ENCODE data around the gene RAB5B.
"Not testable (repeated sequence)": the region's sequence is repeated elsewhere in the genome, so short reads cannot be mapped to it uniquely, and the experiment has no call there.

Gene RAB5B

DNA sequence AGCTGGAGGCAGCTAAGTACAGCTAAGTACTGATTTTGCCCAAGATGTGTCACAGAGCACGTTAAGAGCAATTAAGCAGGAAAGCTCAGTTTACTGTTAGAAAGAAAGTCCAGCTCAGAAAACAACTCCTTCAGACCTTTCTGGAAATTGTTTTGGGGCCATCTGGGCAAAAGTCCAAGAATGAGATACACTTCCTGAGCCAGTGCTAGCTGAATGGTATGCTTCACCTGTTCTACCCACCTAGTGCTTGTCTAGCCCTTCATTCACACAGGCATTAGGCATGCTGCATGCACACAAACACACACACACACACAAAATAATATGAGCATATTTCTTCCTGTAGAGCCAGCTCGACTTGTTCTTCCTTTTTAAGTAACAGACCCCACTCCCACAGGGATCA, 40.3 kb downstream of the RAB5B start:
- DNase-seq (ENCODE audit: low read depth): no peak

DNA sequence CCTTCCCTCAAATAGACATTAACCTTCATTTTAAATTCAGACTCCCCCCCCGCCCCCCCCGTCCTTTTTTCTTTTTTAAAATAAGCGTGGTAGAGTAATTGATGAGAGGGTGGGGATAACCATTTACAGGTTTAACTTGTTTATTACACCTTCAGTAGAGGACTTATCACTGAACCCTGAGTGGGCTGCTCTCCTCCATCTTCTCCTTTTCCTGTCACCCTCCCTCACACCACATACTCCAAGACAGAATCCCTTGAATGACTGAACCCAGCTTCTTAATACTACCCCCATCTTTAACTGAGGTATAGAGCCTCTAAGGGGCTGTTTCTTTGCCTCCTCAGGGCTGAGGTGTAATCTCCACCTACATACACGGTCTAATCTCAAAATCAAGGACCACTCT, 43.3 kb downstream of the RAB5B start:
- DNase-seq (ENCODE audit: low read depth): no peak

DNA sequence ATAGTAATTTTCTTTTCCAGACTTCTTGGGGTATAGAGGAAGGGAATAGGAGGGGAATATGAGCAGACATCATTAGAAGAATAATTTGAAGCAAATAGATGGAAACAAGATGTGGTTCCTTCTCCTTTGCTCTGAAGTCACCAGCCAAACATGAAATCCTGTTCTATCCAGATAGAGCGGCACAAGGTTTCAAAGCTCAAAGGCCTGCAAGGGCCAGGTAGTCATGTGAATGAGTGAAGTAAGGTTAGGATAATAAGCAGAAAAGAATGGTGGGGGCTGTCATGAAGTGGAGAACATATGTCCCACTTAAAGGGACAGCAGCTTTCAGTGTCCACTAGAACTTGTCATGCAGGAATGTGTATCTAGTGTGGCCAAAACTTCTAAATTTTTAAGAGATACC, 44.5 kb downstream of the RAB5B start:
- DNase-seq (ENCODE audit: low read depth): no peak

DNA sequence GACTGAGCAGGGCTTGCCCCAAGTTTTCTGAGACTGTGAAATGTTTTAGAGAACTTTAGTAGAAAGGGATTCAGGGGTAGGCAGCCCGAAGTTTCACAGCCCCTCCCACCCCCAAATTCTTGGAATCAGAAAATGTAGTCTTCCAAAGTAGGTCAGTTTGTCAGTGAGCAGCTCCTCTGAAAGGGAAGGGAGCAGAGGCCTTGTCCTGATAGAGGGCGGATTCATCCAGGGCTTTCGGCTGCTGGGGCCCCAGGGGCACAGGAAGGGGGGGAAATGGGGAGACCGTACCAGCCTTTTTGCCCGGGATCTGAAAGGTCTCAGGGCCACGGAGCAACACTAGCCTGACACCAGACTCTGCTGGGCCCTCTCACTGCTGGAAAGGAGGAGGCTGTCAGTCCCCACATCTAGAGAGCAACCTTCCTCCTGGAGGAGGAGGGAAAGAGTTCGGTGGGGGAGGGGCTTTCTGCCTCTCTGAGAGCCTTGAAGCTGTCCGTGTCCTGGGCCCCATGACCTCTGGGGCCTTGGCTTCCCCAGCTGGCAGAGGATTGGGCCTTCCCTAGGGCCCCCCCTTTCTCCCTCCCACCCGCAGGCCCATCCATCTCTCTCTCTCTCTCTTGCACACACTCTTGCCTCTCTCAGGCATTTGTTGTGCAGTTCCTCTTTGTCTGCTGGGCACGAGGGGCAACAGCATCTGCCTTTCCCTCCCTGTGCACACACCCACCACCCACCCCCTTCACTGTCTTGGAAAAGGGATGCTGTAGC, 46.7 kb downstream of the RAB5B start, which contains the start of gene IKZF4:
TSS of gene IKZF4 (plus strand) at position 621 of the 762 bp plus-strand sequence. CDS start 451 bp downstream, outside the sequence.
- no peak for DNase-seq (ENCODE audit: low read depth)

DNA sequence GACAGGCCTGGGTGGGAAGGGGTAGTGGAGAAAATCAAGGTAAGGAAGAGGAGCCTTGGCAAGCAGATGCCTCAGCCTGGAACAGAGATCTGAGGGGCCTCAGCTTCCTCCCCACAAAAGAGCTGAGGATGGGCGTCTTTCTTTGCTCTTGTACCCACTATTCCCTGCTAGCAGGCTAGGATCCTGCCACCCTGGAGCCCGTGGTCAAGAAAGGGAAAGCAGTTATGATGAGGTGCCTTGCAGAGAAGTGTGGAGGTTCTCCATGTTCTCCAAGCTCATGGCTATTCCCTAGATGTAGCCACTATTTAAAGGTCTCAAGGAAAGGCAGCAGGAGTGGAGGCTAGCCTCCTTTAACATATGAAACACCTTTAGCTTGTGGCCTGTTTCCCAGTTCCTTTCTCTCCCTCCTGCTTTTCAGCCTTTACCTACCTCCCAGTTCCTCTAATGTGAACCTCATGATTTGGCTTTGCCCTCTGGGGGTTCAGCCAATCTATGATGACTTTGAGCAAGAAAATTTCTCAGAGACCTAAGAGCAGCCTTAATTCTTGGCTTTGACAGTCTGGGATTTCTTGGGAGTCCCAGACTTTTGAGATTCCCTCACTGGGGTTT, 48.1 kb downstream of the RAB5B start:
- DNase-seq (ENCODE audit: low read depth): no peak

DNA sequence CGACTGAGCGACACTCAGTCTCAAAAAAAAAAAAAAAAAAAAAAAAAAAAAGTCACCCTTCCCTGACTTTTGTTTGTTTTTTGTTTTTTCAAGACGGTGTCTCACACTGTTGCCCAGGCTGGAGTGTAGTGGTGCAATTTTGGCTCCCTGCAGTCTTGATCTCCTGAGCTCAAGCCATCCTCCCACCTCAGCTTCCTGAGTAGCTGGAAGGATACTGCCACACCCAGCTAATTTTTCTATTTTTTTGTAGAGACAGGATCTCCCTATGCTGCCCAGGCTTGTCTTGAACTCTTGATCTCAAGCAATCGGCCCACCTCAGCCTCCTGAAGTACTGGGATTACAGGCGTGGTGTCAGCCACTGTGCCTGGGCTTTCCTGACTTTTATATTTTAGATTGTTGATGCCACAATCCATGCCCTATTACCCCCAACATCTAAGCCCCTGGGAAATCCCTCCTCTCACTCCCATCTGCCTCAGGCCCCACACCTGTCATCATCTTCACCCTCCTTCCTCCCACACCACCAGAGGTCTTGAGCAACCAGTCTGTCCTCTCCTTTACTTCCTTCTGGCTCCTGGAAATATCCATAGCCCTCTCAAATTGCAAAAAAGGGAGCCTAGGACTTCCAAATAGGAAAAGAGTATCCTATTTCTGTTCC, 54.8 kb downstream of the RAB5B start:
- DNase-seq (ENCODE audit: low read depth): no peak

DNA sequence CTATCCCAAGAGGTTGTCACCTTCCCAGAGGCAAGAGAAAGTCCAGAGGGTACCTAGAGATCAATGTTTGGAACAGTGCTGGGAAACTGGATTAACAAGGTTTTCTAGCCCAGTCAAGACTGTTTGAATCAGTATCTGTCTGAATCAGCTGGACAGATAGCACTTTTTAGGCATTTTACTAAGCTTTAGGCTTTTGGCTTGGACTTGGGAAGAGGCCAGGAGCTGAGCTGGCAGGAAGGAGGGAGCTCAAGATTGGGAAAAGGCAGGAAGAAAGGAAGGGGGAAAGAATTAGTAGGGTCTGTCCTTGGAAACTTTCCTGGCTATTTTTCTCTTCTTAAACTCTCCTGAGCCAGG, 55.3 kb downstream of the RAB5B start:
- DNase-seq (ENCODE audit: low read depth): no peak

DNA sequence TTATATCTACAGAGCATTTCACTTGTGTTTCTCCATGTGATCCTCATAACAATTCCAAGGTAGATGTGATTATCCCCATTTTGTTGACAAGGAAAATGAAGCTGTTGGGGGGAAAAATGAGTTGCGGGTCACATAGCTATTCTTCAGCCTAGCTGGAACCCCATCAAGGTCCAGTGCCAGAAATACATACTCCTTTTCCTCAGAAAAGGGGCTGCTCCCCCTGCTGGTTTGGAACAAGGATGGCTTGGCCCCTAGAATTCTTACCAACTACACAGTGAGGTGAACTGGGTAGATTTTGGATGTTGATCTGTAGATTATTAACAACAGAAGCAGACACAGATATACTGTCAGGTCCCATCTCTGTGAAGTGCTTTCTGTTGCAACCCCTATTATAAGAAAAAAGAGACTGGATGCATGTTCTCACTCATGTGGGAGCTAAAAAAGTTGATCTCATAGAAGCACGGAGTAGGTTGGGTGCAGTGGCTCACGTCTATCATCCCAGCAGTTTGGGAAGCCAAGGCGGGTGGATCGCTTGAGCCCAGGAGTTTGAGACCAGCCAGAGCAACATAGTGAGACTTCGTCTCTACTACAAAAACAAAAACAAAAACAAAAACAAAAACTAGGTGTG, 55.9 kb downstream of the RAB5B start:
- DNase-seq (ENCODE audit: low read depth): no peak

DNA sequence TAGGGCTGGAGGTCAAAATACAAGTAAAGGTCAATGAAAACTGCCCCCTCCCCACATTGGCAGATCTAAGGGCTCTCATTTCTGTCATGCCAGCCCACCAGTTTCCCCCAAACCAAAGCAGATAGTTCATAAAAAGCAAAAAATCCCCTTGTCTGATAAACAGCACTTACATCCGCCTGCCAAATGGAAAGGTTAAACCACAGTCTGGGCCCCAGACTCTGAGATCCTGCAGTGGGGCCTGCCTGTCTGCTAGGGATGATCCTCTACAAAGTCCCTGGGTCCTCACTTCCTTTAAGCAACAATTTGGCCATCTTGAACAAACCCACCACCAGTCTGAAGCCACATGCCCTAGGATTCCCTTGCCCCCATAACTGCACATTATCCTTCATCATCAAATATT, 58.1 kb downstream of the RAB5B start:
- no peak for DNase-seq (ENCODE audit: low read depth)

DNA sequence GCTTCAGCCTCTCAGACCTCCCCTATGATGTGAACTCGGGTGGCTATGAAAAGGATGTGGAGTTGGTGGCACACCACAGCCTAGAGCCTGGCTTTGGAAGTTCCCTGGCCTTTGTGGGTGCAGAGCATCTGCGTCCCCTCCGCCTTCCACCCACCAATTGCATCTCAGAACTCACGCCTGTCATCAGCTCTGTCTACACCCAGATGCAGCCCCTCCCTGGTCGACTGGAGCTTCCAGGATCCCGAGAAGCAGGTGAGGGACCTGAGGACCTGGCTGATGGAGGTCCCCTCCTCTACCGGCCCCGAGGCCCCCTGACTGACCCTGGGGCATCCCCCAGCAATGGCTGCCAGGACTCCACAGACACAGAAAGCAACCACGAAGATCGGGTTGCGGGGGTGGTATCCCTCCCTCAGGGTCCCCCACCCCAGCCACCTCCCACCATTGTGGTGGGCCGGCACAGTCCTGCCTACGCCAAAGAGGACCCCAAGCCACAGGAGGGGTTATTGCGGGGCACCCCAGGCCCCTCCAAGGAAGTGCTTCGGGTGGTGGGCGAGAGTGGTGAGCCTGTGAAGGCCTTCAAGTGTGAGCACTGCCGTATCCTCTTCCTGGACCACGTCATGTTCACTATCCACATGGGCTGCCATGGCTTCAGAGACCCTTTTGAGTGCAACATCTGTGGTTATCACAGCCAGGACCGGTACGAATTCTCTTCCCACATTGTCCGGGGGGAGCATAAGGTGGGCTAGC, 60.9 kb downstream of the RAB5B start:
- no peak for DNase-seq (ENCODE audit: low read depth)

DNA sequence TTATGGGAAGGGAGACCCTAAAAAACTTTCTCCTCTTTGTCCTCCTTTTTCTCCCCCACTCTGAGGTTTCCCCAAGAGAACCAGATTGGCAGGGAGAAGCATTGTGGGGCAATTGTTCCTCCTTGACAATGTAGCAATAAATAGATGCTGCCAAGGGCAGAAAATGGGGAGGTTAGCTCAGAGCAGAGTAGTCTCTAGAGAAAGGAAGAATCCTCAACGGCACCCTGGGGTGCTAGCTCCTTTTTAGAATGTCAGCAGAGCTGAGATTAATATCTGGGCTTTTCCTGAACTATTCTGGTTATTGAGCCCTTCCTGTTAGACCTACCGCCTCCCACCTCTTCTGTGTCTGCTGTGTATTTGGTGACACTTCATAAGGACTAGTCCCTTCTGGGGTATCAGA, 63.3 kb downstream of the RAB5B start:
- no peak for DNase-seq (ENCODE audit: low read depth)

DNA sequence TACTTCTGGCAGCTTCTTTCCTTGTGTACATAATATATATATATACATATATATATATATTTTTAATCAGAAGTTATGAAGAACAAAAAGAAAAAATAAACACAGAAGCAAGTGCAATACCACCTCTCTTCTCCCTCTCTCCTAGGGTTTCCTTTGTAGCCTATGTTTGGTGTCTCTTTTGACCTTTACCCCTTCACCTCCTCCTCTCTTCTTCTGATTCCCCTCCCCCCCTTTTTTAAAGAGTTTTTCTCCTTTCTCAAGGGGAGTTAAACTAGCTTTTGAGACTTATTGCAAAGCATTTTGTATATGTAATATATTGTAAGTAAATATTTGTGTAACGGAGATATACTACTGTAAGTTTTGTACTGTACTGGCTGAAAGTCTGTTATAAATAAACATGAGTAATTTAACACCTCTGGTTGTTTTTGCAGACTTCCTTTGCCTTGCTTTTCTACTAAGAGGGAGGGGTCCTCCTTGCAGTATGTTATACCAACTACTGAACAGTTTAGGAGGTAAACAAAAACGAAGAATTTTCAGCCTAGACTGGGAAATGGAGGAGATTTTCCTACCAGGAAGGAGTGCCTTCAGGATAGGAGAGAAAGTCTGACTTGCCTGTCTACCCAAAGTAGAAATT, 64.3 kb downstream of the RAB5B start:
- no peak for DNase-seq (ENCODE audit: low read depth)

DNA sequence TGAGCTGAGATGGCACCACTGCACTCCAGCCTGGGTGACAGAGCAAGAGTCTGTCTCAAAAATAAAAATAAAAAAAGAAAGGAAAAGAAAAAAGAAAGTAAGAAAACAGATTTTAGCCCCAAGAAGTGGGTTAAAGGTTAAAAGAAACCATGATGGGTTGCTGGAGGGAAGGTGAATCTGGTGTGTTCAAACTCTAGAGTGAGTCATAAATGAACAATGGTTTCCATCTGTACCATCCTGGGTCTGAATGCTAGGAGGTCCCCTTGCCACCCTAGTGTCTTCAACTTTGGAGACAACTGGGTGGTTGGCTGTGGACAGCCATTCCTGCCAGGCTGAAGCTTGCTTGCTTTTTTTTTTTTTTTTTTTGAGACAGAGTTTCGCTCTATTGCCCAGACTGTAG, 66.3 kb downstream of the RAB5B start:
- DNase-seq (ENCODE audit: low read depth): no peak

DNA sequence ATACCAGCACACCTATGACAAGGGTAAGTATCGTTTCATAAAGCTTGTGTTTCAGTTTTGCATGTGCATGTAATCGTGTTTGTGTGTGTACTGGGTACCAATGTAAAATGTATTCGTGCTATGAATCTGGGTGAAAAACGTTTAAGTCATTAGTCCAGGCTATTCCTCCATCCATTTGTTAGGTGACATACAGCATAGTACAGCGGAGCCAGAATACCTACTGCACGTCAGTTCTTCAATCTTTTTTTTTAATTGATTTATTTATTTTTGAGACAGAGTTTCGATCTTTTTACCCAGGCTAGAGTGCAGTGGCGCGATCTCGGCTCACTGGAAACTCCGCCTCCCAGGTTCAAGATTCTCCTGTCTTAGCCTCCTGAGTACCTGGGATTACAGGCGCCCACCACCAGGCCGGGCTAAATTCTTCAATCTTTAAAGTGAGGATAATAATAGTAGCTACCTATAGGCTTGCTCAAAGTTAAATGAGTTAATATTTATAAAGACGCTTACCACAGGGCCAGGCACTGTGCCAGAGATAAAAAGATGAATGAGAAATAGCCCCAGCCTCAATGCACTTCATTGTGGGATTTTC, 67.2 kb downstream of the RAB5B start:
- no peak for DNase-seq (ENCODE audit: low read depth)

DNA sequence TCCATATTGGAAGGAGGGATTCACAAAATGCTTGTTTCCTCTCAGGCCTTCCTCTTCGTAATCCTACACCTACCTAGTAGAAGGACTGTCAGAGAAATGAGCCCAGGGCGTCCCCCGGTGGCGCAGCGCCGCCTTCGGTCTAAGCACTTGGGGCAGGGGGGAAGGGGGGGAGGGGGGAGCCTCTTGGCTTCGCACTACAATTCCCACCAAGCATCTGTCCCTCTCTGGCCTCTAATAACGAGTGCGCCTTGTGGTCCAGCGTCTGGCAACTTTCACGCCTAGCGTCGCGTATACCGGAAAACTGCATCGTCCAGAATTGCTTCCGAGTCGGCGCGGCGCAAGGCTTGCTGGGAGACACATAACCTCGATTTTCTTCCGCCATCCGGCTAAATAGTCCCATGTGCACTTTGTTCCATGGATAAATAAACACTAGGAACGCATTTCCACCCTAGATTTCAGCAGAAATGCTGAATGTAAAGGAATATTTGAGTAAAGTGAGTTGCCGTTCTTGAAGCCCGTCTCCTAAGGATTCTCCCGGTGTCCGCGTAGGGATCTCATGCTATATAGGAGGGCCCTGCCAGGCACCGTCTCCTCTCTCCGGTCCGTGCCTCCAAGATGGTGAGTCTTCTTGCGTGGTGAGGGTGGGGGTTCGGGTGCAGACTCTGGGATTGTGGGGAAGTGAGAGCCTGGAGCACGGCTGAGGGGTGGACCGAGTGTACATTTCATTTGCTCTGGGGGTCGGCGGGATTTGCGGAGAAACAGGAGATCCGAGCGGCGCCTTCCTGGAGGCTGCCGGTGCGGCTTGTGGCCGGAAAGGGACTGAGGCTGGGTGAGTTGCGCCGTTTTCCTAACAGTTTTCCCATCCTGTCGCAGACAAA, 67.9 kb downstream of the RAB5B start, which contains the start of gene RPS26:
TSS of gene RPS26 (plus strand) at position 367 of the 878 bp plus-strand sequence. CDS start at position 616, 249 bp downstream.
- peak; percentile 86 for DNase-seq (ENCODE audit: low read depth)

DNA sequence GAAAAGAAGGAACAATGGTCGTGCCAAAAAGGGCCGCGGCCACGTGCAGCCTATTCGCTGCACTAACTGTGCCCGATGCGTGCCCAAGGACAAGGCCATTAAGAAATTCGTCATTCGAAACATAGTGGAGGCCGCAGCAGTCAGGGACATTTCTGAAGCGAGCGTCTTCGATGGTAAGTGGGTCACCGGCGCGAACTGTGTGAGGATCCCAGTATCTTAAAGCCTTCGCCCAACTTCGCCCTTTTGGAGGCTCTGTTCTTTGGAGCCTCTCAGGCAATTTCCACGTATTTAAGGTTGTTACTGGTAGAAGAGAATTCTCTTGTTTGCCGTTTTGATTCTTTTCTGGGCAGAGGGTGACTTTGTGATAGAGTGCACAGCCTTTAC, 68.5 kb downstream of the RAB5B start:
- DNase-seq (ENCODE audit: low read depth): not testable (repeated sequence)

DNA sequence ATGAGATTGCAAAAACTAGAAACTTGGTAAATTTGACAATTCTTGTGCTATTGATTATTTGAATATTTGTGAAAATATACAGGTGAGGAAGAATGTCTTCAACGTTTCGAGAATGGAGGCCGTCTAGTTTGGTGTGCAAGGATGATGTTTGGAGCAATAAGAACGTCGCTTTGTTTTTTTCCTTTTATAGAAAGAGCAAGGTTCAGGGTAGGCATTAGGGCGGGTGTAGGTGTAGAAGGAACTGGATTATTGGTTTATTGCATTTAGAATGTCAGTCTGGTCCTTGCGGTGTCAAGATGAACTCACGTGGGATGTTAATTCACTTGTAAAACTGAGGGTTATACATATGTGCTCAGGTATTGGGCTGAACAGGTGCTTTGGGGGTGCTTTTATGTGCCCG, 69.0 kb downstream of the RAB5B start:
- no peak for DNase-seq (ENCODE audit: low read depth)

Measured in activated T-cell treated with anti-CD3 and anti-CD28 coated beads for 1 hour (primary cell).